SU-DHL-6 (cell line): ENCODE measurements around the gene EDNRA.

Experiments
- EZH2phosphoT487 ChIP-seq: fragments of 200-600 bp; sonication (generic), shearing (Covaris generic); conservative IDR thresholded peaks from 2 replicates; pipeline ENCODE4 v1.6.1; 2018; ENCODE audit warnings: mild to moderate bottlenecking, antibody characterized with exemption, low read length, moderate library complexity, mixed read lengths
- TF ChIP-seq, protein P1 (sequence below): fragments of 200-600 bp; sonication (generic); IDR thresholded peaks from one replicate; pipeline ENCODE4 v1.5.1; 2017; ENCODE audit warnings: antibody characterized with exemption, mild to moderate bottlenecking, low read length, moderate library complexity; ENCODE audit not compliant: insufficient read depth, poor library complexity, severe bottlenecking

DNA sequence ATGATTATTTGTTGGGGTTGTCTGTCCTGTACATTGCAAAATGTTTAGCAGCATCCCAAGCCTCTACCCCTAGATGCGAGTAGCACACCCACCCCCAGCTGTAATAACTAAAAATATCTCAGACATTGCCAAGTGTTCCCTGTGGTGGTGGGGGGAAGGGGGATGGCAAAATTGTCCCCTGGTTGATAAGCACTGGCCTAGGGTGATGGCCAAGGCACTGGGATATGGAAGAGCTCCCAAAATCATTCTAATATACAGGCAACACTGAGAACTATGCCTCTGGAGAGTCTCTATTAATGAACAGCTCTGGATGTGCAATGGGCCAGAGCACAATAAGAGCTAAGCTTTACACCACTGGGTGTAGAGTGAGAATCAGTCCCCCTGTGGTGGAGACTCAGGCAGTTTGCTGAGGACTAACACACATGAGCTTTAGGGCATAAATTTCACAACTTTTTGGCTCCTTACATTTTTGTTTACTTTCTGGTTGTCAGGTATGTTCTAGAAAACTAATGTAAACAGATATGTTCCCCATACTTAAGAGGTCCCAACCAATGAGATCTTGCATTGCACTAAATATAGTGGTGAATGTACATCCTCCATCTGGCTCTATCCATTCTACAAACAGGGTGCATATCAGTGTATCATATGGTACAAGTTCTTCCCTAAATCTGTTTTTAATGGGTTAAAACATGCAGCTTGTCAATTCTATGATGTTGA lies 34.5 kb downstream of the EDNRA start:
- TF ChIP-seq, protein P1, sequence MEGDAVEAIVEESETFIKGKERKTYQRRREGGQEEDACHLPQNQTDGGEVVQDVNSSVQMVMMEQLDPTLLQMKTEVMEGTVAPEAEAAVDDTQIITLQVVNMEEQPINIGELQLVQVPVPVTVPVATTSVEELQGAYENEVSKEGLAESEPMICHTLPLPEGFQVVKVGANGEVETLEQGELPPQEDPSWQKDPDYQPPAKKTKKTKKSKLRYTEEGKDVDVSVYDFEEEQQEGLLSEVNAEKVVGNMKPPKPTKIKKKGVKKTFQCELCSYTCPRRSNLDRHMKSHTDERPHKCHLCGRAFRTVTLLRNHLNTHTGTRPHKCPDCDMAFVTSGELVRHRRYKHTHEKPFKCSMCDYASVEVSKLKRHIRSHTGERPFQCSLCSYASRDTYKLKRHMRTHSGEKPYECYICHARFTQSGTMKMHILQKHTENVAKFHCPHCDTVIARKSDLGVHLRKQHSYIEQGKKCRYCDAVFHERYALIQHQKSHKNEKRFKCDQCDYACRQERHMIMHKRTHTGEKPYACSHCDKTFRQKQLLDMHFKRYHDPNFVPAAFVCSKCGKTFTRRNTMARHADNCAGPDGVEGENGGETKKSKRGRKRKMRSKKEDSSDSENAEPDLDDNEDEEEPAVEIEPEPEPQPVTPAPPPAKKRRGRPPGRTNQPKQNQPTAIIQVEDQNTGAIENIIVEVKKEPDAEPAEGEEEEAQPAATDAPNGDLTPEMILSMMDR = no peak
- no peak for TF ChIP-seq EZH2phosphoT487
